ENCODE results near the gene CFAP74. TPM values are rescaled to one million over a fixed set of nuclear protein-coding genes. Genes with fewer than 3 reads are reported as not detected.

CFAP74 gene
- total and polyA plus RNA-seq, 2 experiments from 2014 or later: not detected

- Histone ChIP-seq H2AFZ (no peak overlapping the region), H4K20me1 (ENCODE audit: insufficient read depth, poor library complexity, severe bottlenecking) (peaks cover 3% of the 10 kb centered on the region), H3K4me2 (no peak overlapping the region), H3K27me3 (peaks cover 47% of the 10 kb centered on the region), H3K4me3 (no peak overlapping the region), H3K79me2 (no peaks in the 10 kb centered on the region), H3K27ac (no peak overlapping the region), H3K4me1 (ENCODE audit: insufficient read depth) (peaks cover 3% of the 10 kb centered on the region), H3K36me3 (replicated peaks; ENCODE audit: insufficient read depth, low read depth) (no peaks in the 10 kb centered on the region), H3K9me2 (replicated peaks; ENCODE audit: insufficient read depth) (no peaks in the 10 kb centered on the region), H3K9me3 (ENCODE audit: low read depth) (no peaks in the 10 kb centered on the region)
- DNase-seq (ENCODE audit: low spot score): no peak
- no peak for TF ChIP-seq CTCF (IDR thresholded peaks at IDR 0.05; ENCODE audit: poor library complexity)
- 86% methylated on average over 21 of the region's 21 CpGs for WGBS (ENCODE audit: low lambda C conversion rate, missing lambda C conversion rate)
These were observed 18.6 kb upstream of the CFAP74 start for GRCh38 chr1:2022063-2022770.

DNA sequence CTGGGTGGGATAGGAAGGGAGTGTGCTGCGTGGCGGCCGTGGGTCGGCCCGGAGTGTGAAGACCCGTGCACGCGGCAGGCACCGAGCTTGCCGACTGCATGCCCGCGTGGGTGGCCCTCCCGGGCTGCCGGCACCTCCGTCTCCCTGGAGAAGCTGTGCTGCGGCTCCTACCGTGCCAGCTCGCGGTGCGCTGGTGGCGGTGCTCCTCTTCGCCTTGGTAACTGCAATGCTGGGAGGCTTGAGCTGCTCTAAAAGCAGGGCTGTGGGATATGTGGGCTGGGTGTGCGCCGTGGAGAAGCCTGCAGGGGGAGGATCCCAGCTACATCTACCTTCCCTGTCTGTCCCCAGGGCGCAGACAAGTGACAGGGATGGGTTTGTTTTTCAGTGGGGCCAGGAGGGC, 18.0 kb upstream of the CFAP74 start:
- Histone ChIP-seq H3K9me3 (ENCODE audit: low read depth) (no peaks in the 10 kb centered on the region), H3K36me3 (replicated peaks; ENCODE audit: insufficient read depth, low read depth) (no peaks in the 10 kb centered on the region), H3K4me1 (ENCODE audit: insufficient read depth) (peaks cover 3% of the 10 kb centered on the region), H3K9me2 (replicated peaks; ENCODE audit: insufficient read depth) (no peaks in the 10 kb centered on the region), H3K4me2 (no peak overlapping the region), H3K27me3 (peaks cover 54% of the 10 kb centered on the region), H4K20me1 (ENCODE audit: insufficient read depth, poor library complexity, severe bottlenecking) (peaks cover 3% of the 10 kb centered on the region), H3K79me2 (no peaks in the 10 kb centered on the region), H2AFZ (no peak overlapping the region), H3K27ac (no peak overlapping the region), H3K4me3 (no peak overlapping the region)
- WGBS (ENCODE audit: low lambda C conversion rate, missing lambda C conversion rate): 90% methylated on average over 22 of the region's 25 CpGs
- DNase-seq (ENCODE audit: low spot score): no peak
- no peak for TF ChIP-seq CTCF (IDR thresholded peaks at IDR 0.05; ENCODE audit: poor library complexity)
- no peak for TF ChIP-seq EZH2 (IDR thresholded peaks at IDR 0.05; ENCODE audit: borderline replicate concordance)
- TF ChIP-seq EZH2phosphoT487 (IDR thresholded peaks at IDR 0.05; ENCODE audit: low read depth, severe bottlenecking, unreplicated experiment): no peak

- Histone ChIP-seq H3K79me2 (no peaks in the 10 kb centered on the region), H3K9me3 (ENCODE audit: low read depth) (no peaks in the 10 kb centered on the region), H3K4me1 (ENCODE audit: insufficient read depth) (peaks cover 3% of the 10 kb centered on the region), H3K4me3 (no peak overlapping the region), H3K36me3 (replicated peaks; ENCODE audit: insufficient read depth, low read depth) (no peaks in the 10 kb centered on the region), H3K27me3 (peaks cover 65% of the 10 kb centered on the region), H4K20me1 (ENCODE audit: insufficient read depth, poor library complexity, severe bottlenecking) (peaks cover 3% of the 10 kb centered on the region), H2AFZ (no peak overlapping the region), H3K27ac (no peak overlapping the region), H3K4me2 (no peak overlapping the region), H3K9me2 (replicated peaks; ENCODE audit: insufficient read depth) (no peaks in the 10 kb centered on the region)
- no peak for DNase-seq (ENCODE audit: low spot score)
- TF ChIP-seq EZH2phosphoT487 (IDR thresholded peaks at IDR 0.05; ENCODE audit: low read depth, severe bottlenecking, unreplicated experiment): no peak
- no peak for TF ChIP-seq CTCF (IDR thresholded peaks at IDR 0.05; ENCODE audit: poor library complexity)
- WGBS (ENCODE audit: low lambda C conversion rate, missing lambda C conversion rate): 94% methylated on average over 7 of the region's 11 CpGs
These were observed 16.7 kb upstream of the CFAP74 start for GRCh38 chr1:2020310-2020655.
